GM21737 (cell line): Measurements from ENCODE around the gene MT2A.

Experiments
- ATAC-seq: cut with Tn5 transposase; IDR thresholded peaks from one replicate; pipeline ENCODE4 v1.9.1; 2021; ENCODE audit warnings: mild to moderate bottlenecking, moderate library complexity; ENCODE audit not compliant: unreplicated experiment

MT2A gene

DNA sequence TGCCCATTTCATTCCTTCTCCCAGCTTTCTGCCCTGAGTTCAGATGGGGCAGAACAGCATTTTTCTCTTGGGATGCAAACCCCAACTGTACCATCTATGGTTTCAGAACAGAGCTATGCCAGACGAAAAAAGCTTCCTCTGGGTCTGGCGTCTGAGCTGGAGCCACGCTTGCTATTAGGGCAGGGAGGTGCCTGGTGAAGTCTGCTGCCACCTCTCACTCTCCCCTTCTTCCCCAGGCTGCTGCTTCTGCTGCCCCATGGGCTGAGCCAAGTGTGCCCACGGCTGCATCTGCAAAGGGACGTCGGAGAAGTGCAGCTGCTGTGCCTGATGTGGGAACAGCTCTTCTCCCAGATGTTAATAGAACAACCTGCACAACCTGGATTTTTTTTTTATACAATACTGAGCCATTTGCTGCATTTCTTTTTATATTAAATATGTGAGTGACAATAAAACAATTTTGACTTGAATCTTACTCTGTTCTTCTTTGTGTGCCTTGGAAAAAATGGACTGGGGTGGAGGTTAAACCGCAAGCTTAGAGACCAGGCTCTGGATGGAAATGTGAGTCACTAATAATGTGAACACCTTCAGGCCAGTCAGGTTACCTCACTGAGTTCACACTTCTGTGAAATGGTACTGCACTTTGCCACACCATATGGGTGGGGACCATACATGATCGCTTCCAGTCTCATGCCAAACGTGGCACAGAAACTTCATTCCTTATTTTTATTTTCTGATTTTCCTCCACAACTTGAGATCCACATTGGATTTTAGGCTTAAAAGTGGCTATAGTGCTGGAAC, 28.4 kb downstream of the MT2A start:
- no peak for ATAC-seq

DNA sequence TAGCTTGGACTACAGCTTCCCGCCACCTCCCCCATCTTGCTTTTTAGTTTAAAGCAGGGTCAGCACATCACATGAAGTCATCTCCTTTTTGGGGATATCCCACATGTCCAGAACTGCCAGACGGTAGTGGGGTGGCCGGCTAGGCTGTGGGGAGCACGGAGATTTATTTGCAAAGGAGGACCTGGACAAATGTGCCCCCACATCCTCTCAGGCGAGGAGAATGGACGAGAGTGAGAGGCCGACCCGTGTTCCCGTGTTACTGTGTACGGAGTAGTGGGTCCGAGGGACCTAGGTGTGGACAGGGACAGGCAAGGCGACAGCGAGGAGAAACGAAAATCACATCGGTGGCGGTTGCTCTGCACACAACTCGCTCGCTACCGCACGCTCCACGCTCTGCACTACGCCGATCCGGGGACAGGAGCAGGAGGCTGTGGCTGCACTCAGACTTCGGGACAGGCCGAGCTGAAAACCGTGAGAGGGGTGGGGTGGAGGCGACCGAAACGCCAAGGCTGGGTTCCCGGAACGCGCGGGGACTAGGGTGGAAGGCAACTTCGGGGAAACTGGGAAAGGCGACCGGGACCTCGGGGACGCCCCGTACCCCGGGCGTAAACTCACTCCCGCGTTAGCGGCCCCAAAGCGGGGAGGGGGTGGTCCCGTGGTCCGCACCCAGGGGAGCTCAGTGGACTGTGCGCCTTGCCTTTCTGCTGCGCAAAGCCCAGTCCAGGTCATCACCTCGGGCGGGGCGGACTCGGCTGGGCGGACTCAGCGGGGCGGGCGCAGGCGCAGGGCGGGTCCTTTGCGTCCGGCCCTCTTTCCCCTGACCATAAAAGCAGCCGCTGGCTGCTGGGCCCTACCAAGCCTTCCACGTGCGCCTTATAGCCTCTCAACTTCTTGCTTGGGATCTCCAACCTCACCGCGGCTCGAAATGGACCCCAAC, 29.7 kb downstream of the MT2A start, which contains the start of gene MT1A:
MT1A (plus strand) TSS at position 853 of the 937 bp plus-strand sequence; CDS start at position 926, 73 bp downstream.
- no peak for ATAC-seq

DNA sequence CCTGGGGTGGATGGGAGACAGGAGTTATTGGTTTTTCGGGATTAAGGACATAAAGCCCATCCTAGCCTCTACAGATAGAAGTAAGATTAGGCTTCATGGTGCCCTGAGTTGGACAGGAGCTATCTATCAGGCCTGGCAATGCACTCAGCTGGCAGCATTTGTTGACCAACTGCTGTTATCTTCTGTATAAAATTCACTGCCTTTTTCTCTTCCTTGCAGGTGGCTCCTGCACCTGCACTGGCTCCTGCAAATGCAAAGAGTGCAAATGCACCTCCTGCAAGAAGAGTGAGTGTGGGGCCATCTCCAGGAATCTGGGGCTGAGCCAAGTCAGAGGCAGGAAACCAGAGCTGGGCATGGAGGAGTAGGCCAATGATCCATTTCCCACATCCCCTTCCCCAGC, 30.7 kb downstream of the MT2A start:
- no peak for ATAC-seq

DNA sequence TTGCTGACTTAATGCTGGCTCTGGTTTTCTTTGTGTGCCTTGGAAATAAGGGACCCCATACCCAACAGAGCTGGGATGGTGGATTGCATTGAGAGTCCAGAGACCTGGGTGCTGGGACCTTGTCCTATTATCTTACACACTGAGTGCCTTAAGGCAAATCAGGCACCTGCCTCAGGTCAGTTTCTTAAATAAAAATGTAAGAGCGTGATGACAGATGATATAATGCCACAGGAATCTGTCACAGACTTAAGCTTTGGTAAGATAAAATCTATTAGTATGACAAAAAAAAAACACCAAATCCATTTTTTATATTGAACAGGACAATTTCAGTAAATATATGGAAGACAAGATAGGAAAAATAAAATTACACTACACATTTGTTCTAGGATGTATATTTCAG, 31.7 kb downstream of the MT2A start:
- no peak for ATAC-seq

DNA sequence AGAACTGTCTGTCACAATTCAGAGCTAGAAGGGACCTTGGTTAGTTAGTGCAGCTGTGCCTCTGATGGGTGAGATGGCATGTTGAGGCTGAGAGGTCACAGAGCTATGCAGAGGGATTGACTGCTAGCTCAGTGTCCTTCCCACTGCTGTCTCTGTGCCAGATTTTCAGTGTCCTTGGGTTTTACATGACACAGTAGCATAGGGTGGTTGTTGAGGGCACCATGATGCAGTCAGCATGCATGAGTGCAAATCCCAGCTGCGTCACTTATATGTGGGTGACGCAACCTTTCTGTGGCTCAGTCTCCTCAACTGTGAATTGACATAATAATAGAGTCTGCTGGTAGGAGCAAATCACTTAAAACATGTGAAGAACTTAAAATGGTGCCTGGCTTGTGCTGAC, 32.8 kb downstream of the MT2A start:
- no peak for ATAC-seq

DNA sequence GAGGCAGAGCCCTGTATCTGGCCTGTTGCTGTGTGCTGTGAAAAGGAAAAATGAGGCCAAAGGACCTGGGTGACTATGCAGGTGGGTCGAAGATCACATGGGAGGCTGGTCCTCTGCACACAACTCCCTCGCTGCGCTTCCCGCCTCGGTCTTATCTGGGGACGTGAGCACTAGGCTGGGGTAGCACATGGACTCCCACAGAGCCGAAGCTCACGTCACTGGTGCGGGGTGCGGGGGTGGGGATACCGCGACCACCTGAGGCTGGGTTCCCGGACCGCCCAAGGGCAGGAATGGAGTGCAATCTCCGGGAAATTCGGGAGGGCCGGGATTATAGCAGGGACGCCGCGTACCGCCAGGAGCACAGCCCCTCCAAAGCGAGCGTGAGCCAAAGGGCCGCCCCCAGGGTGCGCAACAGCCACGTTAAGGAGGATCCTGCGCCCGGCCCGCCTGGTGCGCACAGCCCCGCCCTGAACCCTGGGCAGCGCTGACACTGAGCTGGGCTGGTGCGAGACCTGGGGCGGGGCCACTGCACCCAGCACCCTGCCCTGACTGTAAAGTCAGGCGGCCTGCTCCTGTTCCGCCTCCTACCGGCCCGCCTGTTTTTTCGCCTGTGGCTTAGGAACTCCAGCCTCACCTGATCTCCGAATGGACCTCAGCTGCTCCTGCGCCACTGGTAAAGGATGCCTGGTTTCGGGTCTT, 34.8 kb downstream of the MT2A start:
- ATAC-seq = no peak

DNA sequence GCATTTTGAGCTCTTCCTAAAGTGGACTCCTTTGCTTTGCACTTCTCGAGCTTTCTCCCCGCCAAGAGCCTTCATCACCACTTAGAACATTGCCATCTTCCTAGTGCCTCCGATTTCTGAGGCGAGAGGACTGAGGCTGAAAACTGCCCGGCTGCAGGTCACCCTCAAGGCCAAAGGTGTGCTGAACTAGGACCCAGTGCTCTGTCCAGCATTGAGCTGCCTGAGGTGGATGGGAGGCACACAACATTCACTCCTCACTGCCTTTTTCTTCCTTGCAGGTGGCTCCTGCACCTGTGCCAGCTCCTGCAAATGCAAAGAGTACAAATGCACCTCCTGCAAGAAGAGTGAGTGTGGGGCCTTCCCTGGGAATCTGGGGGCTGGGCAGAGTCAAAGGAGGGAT, 35.4 kb downstream of the MT2A start:
- no peak for ATAC-seq

DNA sequence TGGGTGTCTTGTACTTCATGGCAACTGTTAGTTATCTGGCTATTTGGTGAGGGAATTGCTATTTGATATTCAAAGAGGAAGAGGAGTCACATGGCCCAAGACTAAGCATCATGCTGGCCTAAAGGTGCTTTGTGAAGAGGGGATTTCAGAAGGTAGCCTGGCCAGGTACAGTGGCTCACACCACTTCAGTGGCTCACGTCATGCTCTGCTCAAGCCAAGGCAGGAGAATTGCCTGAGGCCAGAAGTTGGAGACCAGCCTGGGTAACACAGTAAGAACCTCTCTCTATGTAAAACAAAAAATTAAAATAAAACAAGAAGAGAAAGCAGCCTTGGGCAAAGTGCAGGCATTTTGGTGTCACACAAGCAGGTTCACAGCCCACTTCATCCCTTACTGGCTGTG, 36.9 kb downstream of the MT2A start:
- no peak for ATAC-seq

DNA sequence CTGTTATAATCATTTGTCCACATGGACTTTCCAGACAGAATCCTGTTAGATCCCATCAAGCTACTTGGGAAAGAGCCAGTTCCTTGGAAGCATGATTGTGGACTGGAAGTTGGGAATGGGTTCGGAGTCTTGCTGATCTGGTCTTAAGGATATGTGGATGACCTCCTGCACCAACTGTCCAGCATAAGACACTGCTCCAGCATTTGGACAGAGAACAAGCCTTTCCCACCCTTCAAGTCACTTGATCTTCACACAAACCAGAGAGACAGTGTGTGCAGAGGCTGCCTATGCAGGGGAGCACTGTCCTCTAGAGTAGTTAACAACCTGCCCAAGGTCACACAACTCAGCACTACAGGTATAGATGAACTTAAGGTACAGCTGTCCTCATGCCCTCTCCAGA, 37.5 kb downstream of the MT2A start:
- no peak for ATAC-seq

DNA sequence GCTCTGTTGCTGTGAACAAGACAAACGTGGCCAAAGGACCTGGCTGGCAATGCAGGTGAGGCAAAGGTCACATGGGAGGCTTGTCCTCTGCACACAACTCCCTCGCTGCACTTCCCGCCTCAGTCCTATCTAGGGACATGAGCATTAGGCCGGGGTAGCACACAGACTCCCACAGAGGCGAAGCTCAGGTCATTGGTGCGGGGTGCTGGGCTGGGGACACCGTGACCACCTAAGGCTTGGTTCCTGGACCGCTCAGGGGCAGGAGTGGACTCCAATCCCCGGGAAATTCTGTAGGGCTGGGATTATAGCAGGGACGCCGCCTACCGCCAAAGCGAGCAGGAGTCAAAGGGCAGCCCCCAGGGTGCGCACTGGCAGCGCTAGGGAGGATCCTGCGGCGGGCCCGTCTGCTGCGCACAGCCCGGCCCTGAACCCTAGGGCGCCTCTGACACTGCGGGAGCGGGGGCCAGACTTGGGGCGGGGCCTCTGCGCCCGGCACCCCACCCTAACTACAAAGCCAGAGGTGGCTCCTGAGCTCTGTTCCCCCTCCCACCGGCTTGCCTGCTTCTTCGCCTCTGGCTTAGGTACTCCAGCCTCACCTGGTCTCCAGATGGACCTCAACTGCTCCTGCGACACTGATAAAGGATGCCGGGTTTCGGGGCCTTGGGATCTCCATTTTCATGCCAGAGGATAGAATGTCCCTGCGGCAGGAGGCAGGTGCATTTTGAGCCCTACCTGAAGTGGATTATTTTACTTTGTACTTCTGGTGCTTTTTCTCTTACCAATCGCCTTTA, 39.5 kb downstream of the MT2A start:
- ATAC-seq = no peak

DNA sequence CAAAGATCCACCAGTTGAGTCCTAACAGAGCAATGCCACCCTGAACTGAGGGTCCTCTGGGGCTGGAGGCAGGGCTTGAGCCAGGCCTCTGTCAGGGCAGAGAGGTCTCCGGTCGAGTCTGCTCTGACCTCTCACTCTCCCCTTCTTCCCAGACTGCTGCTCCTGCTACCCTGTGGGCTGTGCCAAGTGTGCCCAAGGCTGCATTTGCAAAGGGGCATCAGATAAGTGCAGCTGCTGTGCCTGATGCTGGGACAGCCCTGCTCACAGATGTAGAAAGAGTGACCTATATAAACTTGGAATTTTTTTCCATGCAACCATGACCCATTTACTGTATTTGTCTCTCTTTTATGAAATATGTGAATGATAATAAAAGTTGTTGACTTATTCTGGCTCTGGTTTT, 40.9 kb downstream of the MT2A start:
- no peak for ATAC-seq

DNA sequence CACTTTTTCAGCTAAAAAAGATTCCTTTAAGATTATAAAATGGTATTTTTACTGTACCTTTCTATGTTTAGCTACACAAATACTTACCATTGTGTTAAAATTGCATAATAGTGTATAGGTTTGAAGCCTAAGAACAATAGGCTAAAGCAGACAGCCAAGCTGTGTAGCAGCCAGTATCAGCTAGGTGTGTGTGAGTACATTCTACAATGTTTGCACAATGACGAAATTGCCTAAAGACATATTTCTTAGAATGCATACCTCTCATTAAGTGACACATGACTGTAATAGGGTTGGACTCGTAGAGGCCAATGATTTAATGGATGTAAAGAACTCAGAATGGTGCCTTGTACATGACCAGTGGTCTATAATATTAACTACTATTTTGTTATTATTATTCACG, 41.4 kb downstream of the MT2A start:
- ATAC-seq = no peak

DNA sequence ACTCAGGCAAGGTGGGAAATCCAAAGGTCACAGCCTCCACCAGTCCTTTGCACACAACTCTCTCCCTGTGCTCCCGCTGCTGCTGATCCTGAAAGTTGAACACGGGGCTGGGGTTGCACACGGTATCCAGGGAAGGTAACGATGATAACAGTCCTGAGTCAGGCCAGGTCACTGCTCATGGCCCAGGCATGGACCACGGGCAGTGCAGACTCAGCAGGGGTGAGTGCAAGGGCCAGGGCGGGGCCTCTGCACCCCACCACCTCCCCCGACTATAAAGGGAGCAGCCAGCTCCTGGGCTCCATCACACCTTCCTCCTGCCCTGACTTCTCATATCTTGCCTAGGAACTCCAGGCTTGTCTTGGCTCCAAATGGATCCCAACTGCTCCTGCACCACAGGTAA, 43.2 kb downstream of the MT2A start, which contains the start of gene MT1B:
MT1B (plus strand) TSS at position 301 of the 400 bp plus-strand sequence; CDS start at position 369, 68 bp downstream.
- no peak for ATAC-seq

DNA sequence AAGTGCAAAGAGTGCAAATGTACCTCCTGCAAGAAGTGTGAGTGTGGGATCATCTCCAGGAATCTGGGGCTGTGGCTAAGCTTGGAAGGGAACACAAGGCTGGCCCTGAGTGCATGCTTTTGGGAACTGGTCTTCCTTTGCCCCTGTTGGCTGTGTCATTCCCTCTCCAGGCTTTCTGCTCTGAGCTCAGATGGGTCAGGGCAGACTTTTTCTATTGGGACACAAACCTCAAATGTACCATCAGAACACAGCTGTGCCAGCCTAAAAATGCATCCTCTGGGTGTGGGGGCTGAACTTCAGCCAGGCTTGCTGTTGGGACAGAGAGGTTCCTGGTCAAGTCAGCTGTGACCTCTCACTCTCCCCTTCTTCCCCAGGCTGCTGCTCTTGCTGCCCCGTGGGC, 44.2 kb downstream of the MT2A start:
- no peak for ATAC-seq

DNA sequence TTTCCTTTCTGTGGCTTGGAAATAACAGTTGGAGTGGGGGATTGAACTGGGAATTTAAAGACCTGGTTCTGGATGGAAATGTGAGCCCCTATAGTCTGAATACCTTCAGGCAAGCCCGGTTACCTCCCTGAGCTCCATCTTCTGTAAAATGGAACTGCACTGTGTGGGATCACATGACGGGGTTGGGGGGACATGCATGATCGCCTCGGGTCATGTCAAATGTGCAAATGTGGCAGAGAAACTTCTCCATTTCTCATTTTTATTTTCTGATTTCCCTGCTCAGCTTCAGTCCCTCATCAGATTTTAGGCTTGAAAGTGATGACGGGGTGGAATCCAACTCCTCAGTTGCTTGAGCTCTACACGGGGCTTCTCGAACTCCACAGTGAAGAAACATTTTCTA, 44.8 kb downstream of the MT2A start:
- ATAC-seq = no peak

DNA sequence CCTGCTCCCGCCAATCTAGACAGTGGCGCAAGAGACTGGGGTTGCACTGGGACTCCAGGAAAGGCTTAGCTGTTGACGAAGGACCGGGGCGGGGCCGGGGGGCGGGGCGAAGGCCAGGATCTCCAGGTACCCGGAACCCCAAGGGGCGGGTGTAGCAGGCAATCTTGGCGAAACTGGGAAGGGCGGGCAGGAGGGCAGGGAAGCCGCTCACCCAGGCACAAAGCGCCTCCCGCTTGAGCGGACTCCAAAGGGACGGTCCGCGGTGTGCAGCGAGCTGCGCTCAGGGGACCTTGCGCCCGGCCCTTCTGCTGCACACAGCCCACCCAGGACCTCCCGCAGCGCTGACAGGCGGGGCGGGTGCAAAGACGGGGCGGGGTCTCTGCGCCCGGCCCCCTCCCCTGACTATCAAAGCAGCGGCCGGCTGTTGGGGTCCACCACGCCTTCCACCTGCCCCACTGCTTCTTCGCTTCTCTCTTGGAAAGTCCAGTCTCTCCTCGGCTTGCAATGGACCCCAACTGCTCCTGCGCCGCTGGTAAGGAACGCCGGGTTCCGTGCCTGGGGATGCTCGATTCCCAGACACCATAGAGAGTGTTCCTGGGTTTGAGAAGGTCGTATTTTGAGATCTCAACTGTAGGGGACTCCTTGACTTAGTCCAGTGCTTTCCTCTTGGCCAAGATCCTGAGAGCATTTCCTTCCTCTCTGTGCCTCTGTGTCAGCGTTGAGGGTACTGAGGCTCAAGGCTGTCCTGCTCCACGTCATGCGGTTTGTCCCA, 49.4 kb downstream of the MT2A start, which contains the start of gene MT1F:
MT1F (plus strand) TSS at position 405 of the 772 bp plus-strand sequence; CDS start at position 505, 100 bp downstream.
- no peak for ATAC-seq

DNA sequence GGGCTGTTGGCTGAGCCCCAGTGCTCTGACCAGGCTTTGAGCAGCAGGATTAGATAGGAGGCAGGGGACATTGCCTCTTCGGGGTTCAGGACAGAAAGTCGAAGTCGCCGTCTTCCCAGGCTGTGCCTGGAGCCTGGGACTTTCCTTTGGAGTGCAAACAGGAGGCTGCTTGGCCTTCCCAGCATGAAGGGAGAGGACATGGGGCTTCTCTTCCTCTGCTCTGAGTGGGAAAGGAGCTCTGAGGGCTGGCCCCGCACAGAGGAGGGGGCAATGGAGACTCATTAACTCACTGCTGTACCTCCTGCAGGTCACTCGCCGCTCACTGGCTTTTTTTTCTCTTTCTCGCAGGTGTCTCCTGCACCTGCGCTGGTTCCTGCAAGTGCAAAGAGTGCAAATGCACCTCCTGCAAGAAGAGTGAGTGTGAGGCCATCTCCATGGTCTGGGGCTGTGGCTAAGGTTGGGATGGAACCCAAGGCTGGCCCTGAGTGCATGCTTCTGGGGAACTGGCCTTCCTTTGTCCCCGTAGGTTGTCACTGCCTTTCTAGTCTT, 50.0 kb downstream of the MT2A start:
- ATAC-seq = no peak
